ENCODE data around the gene PSEN2. TPM values are rescaled to one million over a fixed set of nuclear protein-coding genes. Genes with fewer than 3 reads are reported as not detected.
A peak's percentile ranks its signal among the peaks of the same experiment; 100 is the strongest.

PSEN2 gene
- total RNA-seq, 1 experiment from 2014 or later: 17.4 TPM

DNA sequence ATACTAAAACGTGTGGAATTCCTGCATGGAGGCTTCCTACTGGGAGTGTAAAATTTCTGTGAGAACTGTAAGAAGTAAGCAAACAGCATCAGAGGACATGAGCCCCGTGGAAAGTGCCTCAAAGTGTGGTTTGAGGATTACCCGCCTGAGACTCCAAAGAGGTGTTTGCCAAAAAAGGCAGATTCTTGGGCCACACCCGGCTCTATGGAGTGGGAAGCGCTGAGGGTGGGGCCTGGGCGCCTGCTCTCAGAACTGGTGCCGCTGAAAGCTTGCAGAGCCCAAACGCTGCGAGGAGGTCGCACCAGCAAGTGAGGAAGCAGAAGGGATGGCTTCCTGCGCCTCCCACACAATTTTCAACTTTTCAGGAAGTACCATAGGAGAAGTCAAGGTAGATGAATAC lies 43.0 kb upstream of the PSEN2 start:
- Histone ChIP-seq H2BK20ac (ENCODE audit: low read depth, low read length, poor library complexity, severe bottlenecking) (no peak overlapping the region), H3K9ac (ENCODE audit: extremely low read depth, insufficient read length, low read length) (no peak overlapping the region), H3K4me2 (ENCODE audit: insufficient read depth, insufficient read length, low read length) (no peak overlapping the region), H2BK120ac (ENCODE audit: low read depth, low read length, poor library complexity, severe bottlenecking) (no peak overlapping the region), H4K91ac (ENCODE audit: insufficient read length, low read depth, low read length) (no peak overlapping the region), H3K27me3 (ENCODE audit: insufficient read depth, low read length) (no peaks in the 10 kb centered on the region), H3K79me1 (ENCODE audit: insufficient read depth, low read depth, low read length, poor library complexity, severe bottlenecking) (no peaks in the 10 kb centered on the region), H4K5ac (ENCODE audit: insufficient read length, low read depth, low read length) (no peak overlapping the region), H3K27ac (ENCODE audit: insufficient read length, low read depth, low read length) (no peak overlapping the region), H3K4me1 (ENCODE audit: insufficient read depth, low read length) (no peaks in the 10 kb centered on the region), H4K8ac (replicated peaks; ENCODE audit: insufficient read length, low read depth, low read length) (no peak overlapping the region), H3T11ph (ENCODE audit: low read length) (no peak overlapping the region), H2BK12ac (ENCODE audit: insufficient read length, low read depth, low read length) (no peak overlapping the region), H2BK15ac (ENCODE audit: low read depth, low read length) (no peak overlapping the region), H3K23ac (ENCODE audit: insufficient read length, low read depth, low read length) (no peak overlapping the region), H3K23me2 (ENCODE audit: insufficient read length, low read depth, low read length, poor library complexity, severe bottlenecking) (no peaks in the 10 kb centered on the region), H4K20me1 (ENCODE audit: control insufficient read depth, insufficient read depth, insufficient read length) (no peaks in the 10 kb centered on the region), H3K79me2 (ENCODE audit: insufficient read depth, low read length) (no peaks in the 10 kb centered on the region), H2AK5ac (ENCODE audit: insufficient read length, low read length) (no peak overlapping the region), H3K18ac (ENCODE audit: insufficient read length, low read depth, low read length) (no peak overlapping the region), H3K4ac (ENCODE audit: low read depth, low read length) (no peak overlapping the region), H3K56ac (ENCODE audit: insufficient read length, low read depth, low read length) (no peak overlapping the region), H2BK5ac (ENCODE audit: insufficient read length, low read length) (no peak overlapping the region), H3K9me3 (ENCODE audit: control insufficient read depth, low read depth, low read length) (no peaks in the 10 kb centered on the region), H2AFZ (ENCODE audit: low read length) (no peak overlapping the region), H3K14ac (ENCODE audit: insufficient read depth, low read length) (no peak overlapping the region)
- H3K9me3 Mint-ChIP-seq: peaks cover 4% of the 10 kb centered on the region in 2 experiments; a peak in 3 of 5 replicates
- peaks cover 9 to 17% of the 10 kb centered on the region in 2 experiments for H3K4me1 Mint-ChIP-seq
- TF ChIP-seq, protein P1, sequence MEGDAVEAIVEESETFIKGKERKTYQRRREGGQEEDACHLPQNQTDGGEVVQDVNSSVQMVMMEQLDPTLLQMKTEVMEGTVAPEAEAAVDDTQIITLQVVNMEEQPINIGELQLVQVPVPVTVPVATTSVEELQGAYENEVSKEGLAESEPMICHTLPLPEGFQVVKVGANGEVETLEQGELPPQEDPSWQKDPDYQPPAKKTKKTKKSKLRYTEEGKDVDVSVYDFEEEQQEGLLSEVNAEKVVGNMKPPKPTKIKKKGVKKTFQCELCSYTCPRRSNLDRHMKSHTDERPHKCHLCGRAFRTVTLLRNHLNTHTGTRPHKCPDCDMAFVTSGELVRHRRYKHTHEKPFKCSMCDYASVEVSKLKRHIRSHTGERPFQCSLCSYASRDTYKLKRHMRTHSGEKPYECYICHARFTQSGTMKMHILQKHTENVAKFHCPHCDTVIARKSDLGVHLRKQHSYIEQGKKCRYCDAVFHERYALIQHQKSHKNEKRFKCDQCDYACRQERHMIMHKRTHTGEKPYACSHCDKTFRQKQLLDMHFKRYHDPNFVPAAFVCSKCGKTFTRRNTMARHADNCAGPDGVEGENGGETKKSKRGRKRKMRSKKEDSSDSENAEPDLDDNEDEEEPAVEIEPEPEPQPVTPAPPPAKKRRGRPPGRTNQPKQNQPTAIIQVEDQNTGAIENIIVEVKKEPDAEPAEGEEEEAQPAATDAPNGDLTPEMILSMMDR (conservative IDR thresholded peaks at IDR 0.05): no peak
- H3K27ac Mint-ChIP-seq: no peak overlapping the region; a peak in 1 of 7 replicates
- H3K4me3 Mint-ChIP-seq: no peak overlapping the region
- no CpG with 5 or more reads among the region's 11 CpGs for WGBS (ENCODE audit: extremely low coverage, insufficient read length, low lambda C conversion rate)
- peaks cover 5% of the 10 kb centered on the region for H3K27me3 Mint-ChIP-seq (ENCODE audit: low read depth)
- DNase-seq: peak; percentile 55
- 0 out of 7 replicates have a peak, but pooled peaks cover 0 to 3% (median 0%) of the 10 kb centered on the region in 3 experiments for H3K36me3 Mint-ChIP-seq (ENCODE audit: insufficient read depth in 1 of 3, low read depth in 3 of 3)
